HG03135 (cell line): ENCODE data around the gene KIF26B.

Experiments
- ATAC-seq: cut with Tn5 transposase; IDR thresholded peaks from one replicate; pipeline ENCODE4 v1.9.1; 2021; ENCODE audit warnings: mild to moderate bottlenecking, moderate library complexity; ENCODE audit not compliant: unreplicated experiment

KIF26B gene

GRCh38 chr1:245583081-245583480, 428.3 kb downstream of the KIF26B start:
- no peak for ATAC-seq

GRCh38 chr1:245583575-245584330, 429.0 kb downstream of the KIF26B start:
- no peak for ATAC-seq

- no peak for ATAC-seq
These were observed 430.6 kb downstream of the KIF26B start for GRCh38 chr1:245585252-245585959.

GRCh38 chr1:245587435-245588115, 432.8 kb downstream of the KIF26B start:
- no peak for ATAC-seq

- no peak for ATAC-seq
These were observed 433.4 kb downstream of the KIF26B start for GRCh38 chr1:245588116-245588639.

GRCh38 chr1:245589316-245589715, 434.5 kb downstream of the KIF26B start:
- ATAC-seq = no peak

GRCh38 chr1:245589906-245590305, 435.1 kb downstream of the KIF26B start:
- no peak for ATAC-seq

GRCh38 chr1:245590726-245591125, 435.9 kb downstream of the KIF26B start:
- ATAC-seq = no peak

GRCh38 chr1:245591346-245592188, 436.8 kb downstream of the KIF26B start:
- ATAC-seq = no peak

GRCh38 chr1:245592189-245592460, 437.3 kb downstream of the KIF26B start:
- no peak for ATAC-seq

GRCh38 chr1:245598524-245599305, 443.9 kb downstream of the KIF26B start:
- no peak for ATAC-seq

- ATAC-seq = no peak
These were observed 444.8 kb downstream of the KIF26B start for GRCh38 chr1:245599371-245600174.

GRCh38 chr1:245600658-245601057, 445.9 kb downstream of the KIF26B start:
- no peak for ATAC-seq

GRCh38 chr1:245603311-245603865, 448.6 kb downstream of the KIF26B start:
- ATAC-seq = no peak

- ATAC-seq = no peak
These were observed 450.2 kb downstream of the KIF26B start for GRCh38 chr1:245604979-245605378.

GRCh38 chr1:245605480-245606156, 450.8 kb downstream of the KIF26B start:
- no peak for ATAC-seq

GRCh38 chr1:245606157-245606725, 451.5 kb downstream of the KIF26B start:
- ATAC-seq = no peak

- ATAC-seq = no peak
These were observed 453.5 kb downstream of the KIF26B start for GRCh38 chr1:245608271-245608670.
